HG03039 (cell line): ENCODE data around the gene ISYNA1.

ENCODE experiments used
- ATAC-seq: cut with Tn5 transposase; IDR thresholded peaks from one replicate; pipeline ENCODE4 v1.9.1; 2021; ENCODE audit warnings: mild to moderate bottlenecking, moderate library complexity; ENCODE audit not compliant: unreplicated experiment

ISYNA1 gene

DNA sequence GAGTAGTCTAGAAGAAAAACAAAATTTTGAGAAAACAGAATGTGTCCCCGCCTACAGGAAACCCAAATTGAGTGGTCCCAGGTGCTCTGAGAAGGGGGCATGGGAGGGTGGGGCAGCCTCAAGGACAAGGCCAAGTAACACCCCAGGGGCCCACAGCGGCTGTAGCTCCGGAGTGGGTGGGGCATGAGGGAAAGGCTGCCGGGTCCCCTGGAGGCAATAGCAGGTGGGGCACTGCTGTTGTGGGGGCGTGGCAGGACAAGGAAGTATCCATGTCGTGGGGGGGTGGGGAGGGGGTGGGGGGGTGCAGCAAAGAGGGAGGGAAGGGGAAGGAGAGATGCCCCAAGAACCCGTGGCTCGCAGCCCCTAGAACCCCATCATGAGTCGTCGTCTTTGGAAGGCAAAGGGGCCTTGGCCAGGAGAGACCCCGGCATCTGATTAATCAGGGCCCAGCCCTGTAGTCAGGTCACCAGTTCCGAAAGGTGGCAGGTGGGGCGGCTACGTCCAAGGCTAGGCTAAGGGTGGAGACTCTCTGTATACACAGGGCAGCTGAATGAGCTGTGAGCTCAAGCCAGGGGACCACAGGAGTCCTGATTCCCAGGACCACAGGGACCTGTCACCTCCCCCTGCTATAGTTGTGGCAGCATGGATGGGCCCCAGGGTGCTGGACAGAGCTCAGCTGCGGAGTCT, 7.5 kb upstream of the ISYNA1 start:
- ATAC-seq, result no peak

DNA sequence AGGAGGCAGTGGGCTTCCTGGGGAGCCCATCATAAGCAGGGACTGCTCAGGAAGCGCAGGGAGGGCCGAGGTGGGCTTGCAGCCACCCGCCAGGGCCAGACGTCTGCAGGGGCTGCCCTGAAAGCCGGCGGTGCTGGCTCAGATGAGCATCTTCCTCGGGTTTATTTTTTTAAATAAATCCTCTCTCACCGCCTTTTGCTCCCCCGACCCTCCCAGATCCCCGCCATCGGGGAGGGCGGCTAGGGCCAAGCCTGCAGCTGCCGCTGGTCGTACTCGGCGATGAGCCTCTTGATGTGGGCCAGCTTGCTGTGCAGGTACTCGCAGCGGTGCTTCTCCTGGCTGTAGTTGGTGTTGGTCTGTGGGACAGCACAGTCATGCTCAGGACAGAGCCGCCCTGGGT, 6.6 kb upstream of the ISYNA1 start:
- no peak for ATAC-seq

DNA sequence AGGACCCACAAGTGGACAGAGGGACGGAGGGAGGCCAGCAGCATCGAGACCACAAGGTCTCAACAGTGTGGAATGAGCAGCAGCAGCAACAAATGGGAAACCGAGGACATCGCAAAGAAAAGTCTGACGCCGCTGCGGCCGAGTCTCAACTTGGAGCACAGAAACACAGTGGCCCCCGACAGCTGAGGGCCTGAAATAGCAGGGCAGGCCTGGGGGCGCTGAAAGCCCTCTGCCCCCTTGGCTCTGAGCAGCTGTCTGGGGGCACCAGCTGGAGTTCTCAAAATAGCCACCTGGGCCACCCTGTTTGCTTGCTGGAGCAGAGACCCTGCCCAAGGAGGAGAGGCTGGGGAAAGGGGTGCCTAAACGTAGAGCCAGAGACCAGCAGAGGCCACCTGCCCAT, 5.9 kb upstream of the ISYNA1 start:
- no peak for ATAC-seq

DNA sequence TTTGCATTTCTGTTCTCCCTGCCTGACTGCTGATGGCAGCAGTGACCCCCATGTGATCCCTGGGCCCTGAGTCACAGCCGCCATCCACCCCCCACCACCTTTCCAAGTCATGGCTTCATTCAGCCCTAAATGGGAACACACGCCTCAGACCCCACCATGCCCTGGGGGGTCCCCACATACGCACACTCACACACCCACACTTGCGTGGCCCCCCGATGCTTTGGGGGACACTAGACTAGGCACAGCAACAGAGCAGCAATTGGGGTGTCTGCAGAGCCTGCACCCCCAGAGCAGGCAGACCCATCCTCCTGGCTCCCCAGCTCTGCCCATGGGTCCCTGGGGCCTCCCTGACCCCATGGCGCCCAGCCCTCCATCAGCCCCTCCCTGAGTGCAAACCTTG, 5.5 kb upstream of the ISYNA1 start:
- ATAC-seq, result no peak

DNA sequence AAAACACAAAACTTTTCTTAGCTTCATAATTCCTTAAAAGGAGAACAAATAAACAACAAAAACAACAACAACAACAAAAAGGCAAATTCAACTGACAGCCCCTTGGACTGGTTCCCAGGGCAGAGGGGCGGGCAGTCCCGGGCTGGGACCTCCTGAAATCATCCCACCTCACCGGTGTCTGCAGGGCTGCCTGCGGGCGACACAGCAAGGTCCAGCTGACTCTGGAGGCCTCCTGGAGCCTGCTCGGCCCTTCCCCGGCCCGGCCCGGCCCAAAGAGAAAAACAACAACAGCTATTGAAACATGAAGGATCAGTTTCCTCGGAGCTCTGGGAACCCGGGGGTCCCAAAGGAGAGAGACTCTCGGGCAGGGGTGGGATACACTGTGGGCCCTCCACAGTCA, 5.0 kb upstream of the ISYNA1 start:
- ATAC-seq, result no peak

DNA sequence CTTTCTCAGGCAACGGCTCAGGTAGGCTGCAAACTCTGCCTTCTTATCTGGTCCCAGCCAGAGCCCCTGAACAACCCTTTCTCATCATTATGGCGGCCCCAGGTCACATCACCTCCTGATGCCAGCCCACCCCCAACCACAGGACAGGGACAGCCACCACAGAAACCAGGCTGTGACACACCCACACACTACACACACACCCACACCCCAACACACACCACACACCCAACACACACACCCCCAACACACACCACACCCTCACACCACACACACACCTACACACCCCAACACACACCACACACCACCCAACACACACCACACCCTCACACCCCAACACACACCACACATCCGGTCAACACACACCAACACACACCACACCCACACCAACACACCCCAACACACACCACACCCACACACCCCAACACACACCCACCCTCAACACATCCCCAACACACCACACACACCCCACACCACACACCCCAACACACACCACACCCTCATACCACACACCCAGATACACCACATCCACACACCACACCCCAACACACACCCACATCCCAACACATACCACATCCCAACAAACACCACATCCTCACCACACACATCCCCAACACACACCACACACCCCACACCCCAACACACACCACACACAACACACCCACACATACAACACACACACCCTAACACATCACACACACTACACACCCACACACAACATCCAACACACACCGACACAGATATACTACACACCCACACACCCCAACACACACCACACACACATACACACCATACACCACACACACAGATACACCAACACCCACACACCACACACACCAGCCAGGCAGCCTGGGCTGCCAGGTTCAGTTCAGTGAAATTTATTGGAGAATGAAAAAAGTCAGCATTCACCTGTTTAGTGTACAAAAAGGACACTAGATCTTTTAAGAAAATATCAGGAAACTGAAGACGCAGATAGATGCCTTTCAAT, 4.2 kb upstream of the ISYNA1 start:
- ATAC-seq, result no peak

DNA sequence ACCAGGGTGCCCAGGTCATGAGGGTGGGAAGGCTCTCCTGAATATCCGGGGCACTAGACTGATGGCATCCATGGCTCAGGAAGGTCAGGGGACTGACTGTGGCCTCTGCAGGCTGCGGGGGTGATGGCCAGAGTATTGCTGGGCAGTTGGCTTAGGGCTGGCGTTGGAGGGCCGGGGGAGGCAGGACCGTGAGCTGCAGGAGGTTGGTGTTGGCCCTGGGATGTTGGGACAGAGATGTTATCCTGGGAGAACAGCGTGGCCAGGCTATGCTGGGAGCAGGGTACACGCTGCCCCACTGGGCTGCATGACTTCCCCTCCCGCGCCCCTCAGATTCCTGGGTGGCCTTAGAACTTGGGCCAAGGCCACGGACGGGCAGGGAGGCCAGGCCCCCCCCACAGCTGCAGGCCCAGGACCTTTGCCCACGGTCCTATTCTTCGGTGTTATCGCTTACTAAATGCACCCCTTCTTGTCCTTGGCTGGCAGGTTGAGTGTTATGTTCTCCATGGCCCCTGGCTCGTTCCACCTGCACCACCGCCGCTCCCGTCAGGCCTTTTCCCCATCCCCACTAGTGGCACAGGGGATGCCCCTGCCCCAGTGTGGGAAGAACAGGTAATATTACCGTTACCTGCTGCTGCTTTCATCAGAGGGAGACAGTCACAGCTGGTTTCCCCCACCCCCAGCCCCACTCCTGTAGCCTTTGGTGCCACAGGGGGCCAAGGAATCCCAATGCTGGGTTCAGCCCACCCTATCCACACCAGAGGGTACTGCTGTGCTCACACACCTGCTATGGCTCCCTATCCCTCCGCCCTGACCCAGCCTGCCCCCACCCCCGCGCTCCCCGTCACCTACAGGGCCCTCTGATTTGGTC, 3.2 kb upstream of the ISYNA1 start:
- no peak for ATAC-seq

DNA sequence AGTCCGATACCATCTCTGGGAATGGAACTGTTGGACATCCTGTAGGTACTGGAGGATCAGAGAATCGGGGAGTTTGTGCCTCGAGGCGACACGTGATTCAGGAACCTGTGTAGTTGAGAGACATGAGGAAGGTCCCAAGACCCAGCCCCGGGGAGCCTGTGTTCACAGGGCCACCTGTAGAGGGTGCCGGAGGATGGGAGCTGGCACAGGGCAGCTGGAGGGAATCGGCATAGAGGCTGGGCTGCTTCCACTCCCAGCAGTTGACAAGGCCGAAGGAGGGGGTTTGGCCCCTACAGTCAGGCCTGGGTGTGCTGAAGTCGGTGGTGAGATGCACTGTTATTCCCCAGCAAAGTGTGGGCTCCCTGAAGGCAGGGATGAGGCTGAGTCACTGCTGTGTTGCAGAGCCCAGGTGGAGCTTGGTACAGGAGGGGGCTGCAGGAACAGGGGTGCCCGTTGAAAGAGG, 2.5 kb upstream of the ISYNA1 start:
- no peak for ATAC-seq

DNA sequence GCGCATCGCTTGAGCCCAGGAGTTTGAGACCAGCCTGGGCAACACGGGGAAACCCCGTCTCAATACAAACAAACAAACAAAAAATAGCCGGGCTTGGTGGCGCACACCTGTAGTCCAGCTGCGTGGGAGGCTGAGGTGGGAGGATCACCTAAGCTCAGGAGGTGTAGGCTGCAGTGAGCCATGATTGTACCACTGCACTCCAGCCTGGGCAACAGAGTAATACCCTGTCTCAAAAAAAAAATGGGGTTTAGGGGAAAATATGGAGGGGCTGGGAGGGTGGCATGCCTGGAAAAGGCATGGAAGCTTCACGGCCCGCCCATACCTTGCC, 1.9 kb upstream of the ISYNA1 start:
- ATAC-seq, result no peak

DNA sequence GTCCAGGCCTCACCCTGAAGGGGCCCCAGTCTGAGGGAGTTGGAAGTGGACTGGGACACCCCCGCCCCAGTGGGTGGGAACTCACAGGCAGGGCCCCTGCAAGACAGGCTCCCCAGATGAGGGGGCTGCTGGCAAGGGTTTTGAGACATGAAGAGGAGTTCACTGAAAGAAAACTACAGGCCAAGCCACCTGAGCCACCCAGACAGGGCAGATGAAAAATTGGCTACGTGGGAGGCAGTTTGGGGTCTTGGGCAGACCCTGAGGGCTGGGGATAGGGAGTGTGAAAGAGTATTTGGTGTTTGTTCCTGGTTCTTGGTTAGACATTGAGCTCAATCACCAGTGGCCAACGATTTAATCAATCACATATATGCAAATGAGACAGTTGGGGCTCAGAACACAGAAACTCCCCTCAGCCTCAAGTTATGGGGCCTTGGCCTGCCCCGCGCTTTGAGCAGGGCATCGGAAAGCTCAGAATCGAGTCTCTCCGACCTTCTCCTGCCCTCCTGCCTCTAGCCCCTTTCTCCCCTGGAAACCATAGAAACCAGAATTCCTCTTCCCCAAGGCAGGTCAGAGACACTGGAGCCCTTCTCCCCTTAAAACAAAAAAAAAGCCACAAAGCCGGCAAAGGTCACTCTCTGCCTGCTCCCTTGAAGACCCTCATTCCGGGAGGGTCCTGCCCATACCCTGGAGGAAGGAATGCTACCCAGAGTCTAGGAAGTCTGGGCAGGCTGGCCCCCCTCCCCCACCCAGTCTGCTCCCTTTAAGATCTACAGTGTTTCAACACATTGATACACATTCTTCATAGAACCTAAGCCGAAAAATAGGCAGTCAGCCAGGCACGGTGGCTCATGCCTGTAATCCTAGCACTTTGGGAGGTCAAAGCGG, 1.3 kb upstream of the ISYNA1 start:
- ATAC-seq, result no peak

DNA sequence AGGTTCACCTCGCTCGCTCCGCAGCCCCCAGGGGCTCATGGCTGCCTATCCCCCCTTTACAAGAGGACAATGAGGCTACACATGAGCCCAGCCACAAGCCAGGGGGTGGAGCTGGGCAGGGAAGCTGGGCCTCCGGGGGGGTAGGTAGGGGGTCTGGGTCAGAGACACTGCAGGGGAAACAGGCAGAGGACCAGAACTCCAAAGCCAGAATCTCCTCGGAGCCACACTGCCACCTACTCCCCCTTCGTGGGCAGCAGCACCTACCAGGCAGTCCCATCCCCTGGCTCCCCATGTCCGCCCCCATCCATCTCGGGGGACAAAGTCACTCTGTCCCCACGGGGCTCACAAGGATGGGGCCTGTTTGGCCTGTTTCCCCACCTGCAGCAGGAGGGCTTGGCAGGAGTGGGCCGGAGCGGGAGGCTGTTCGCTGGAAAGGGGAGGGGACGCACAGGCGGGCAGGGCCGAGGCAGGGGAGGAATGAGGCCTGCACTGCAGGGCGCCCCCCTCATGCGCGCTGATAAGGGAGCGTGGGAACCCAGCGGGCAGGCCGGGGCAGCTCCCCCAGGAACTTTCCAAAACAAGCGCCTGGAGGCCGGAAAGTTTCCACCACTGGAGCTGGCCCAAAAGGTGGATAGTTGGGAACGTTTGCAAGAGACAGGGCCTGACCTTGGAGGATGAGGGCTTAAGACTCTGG, 545 bp upstream of the ISYNA1 start:
- no peak for ATAC-seq

DNA sequence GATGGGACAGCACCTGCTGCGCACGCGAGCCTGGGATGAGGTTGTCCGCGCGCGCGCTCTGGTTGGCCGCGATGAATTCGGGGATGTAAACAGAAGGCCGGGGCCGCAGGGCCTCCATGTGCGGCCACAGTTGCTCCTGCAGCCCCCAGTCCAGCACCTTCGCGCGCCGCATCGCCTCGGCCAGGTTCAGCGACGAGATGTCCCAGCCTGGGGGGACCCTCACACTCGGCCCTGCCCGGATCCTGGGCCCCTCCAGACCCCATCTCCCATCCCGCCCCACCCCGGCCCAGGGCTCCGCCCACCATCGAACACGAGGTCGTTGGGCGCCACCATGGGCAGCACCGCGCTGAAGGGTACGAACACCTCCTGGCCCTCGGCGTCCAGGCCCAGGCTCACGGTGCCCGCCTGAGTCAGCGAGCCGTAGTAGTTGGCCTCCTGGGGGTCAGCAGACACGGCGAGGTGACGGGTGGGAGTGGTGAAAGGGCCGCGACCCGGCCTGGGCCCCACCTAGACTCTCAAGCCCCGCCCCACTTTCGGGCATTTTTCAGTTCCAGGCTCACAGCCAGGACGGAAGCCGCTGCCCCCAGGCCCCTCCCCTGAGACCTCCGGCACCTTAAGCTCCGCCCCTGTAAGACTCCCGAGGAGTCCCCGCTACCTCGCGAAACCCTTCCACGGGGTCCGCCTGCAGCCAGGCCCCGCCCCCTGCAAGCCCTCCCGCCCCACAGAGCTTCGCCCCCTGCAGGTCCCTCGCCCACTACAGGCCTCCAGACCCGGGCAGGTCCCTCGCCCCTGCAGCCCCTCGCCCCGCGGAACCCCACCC, 1.1 kb downstream of the ISYNA1 start:
- ATAC-seq, result peak; percentile 40

DNA sequence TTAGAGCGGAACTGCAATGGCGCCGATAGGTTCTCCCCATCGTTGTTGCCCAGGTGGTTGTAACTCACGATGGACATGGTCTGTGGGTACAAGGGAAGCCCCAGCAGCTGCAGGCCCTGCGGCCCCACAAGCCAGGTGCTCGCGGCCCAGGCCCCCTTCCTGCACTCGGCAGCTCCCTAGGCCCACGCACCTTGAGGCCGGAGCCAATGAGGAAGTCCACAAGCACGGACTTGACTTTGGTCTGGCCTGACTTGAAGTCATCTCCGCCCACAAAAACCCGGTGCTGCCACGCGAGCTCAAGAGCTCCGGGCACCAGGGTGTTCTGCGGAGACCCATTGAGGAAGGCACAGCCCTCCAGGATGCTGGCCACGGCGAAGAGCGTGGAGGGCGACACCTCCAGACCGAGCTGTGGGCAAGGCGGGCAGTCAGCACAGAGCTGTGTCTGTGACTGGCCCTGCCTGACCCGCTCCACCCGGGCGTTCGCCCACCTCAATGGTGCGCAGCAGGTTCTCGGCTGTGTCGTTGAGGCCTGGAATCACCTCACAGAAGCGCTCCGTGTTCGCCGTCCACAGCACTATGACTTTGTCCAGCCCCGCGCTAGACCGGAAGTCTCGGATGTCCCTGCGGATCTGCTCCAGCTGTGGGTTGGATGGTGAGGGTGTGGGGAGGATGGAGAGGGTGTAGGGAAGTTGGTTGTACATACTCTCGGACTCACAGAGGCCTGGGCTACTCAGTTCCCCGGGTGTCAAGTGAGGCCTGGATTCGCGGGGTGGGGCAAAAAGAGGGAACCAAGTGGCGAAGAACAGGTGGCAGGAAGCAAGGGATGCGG, 1.9 kb downstream of the ISYNA1 start:
- ATAC-seq, result no peak

DNA sequence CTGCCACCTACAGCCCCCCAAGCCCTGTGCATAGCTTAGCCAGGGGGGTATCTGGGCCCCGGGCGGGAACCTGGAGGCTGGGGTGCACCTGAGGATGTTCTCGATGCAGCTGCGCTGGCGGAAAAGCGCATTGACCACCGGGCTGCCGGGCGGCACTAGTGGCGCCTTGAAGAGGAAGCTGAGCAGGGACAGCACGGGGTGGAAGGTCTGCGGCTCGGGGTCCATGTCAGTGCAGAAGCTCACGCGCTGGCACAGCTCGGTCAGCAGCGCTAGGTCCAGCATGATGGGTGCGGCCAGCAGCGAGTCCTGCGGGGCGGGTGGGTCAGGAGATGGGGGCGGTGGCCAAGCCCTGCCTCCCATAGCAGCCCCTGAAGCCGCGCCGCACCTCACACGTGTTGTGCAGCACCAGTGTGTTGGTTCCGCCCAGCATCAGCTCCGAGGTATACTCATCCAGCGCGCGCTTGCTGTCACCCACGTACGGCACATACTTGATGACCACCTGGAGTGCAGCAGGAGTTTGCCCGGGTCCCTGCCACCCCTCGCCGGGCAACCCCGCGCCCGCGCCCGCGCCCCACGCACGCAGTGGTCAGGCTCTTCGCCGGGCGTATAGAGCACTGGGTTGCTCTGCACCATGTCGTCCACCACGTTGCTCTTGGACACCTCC, 2.6 kb downstream of the ISYNA1 start:
- ATAC-seq, result no peak

DNA sequence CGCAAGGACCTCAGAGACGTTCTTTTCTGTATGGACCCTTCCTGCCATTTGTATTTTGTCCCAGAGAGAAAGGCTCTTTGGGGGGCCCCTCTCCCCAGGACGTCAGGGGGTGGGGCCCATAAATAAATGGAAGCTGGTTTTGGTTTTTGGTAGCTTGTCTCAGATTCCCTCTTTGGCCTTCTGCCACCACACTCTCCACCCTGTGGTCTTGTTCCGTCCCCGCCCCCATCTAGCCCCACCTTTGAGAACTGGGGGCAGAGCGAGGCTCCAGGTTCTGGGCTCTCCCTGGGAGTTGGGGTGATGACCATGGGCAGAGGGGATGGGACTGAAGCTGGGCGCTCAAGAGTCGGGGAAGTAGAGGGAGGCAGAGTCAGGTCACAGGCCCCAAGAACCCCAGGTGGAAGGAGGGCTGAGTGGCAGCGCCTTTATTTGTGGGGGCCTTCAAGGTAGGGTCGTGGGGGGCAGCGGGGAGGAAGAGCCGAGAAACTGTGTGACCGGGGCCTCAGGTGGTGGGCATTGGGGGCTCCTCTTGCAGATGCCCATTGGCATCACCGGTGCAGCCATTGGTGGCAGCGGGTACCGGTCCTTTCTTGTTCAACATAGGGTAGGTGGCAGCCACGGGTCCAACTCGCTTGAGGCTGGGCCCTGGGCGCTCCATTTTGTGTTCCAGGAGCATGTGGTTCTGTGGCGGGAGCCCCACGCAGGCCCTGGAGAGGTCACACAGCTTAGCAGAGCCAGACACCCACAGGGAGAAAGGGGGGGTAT, 3.3 kb downstream of the ISYNA1 start:
- ATAC-seq, result no peak

DNA sequence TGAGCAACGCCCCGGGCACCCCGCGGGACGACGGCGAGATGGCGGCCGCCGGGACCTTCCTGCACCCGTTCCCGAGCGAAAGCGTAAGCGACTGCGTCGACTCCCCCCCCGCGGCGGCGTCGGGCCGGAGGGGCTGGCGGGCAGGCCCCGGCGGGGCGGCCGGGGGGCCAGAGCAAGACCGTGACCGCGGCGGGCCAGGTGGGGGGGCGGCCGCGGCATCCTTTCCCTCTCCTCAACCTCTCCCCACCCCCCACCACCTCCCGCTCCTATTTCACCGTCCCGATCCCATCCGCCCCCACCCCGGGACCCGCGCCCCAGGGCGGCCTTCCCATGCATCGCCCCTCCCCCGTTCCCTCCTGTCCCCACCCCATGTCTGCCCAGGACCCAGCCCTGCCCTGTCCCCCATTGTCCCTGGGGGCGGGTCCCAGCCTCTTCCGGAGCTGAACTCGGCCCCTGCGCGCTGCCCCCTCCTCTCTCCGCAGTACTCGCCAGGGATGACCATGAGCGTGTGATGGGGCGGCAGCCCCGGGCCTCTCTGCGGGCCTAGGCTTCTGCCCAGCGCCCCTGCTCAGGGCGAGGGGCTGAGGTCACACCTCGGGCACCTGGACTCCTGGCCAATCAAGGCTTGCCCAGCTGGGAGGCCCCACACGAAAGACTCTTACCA, 4.1 kb downstream of the ISYNA1 start:
- no peak for ATAC-seq
